NCI-H1092 treated with DMSO at 0.1 percent for 48 hours (cell line): Measurements from ENCODE around the gene RAD23B.
A peak's percentile ranks its signal among the peaks of the same experiment; 100 is the strongest.

Experiments
- DNase-seq: peaks from one replicate; lab custom pipeline; 2025; lab: John Stamatoyannopoulos, UW

The RAD23B gene

DNA sequence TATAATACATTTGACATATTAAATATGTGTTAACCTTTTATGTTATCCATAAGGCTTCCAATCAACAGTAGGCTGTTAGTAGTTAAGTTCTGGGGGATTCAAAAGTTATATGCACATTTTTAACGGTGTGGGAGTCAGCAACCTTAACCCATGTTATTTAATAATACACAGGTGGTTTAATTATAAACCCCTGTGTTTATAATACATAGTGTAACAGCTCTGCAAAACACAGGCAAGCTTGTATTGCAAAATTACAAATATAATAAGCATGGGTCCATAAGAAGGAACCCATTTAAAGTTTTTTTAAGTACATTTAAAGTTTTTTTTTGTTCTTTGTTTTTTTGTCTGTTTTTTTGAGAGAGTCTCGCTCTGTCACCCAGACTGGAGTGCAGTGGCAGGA is 14.5 kb upstream of the RAD23B start:
- no peak for DNase-seq

DNA sequence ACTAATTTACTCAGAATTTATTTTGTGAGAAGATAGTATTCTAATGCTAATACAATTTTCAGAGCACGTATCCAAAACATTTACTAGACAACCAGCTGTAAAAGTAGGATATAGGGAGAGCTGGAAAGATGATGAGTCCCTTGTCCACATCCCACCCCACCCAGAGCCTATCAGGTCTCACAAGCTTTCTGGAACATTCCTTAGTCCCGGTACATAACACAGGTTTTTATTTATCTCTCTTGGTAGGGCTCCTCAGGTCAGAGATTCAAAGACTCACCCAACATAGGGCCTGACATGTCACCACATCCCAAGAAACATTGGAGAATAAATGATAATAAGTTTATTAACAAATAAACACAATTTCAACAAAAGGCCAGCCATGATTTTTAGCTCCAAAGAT is 13.8 kb upstream of the RAD23B start:
- no peak for DNase-seq

DNA sequence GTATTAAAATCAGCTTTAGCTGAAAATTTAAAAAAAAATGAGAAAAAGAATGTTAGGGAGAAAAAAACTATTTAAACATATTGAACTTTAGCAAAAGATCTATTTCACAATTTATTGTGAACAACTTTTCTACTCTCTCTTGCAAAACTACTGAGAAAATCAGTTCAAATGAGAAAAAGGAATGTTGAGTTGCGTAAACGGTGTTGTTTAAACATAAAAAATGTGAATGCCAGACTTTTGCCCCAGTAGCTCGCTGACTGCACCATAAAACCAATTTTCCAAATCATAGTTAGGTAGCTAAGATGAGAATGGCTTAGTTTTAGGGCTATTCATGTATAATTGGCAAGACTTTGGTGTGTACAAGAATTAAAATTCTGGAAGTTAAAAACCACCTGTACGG is 13.4 kb upstream of the RAD23B start:
- no peak for DNase-seq

DNA sequence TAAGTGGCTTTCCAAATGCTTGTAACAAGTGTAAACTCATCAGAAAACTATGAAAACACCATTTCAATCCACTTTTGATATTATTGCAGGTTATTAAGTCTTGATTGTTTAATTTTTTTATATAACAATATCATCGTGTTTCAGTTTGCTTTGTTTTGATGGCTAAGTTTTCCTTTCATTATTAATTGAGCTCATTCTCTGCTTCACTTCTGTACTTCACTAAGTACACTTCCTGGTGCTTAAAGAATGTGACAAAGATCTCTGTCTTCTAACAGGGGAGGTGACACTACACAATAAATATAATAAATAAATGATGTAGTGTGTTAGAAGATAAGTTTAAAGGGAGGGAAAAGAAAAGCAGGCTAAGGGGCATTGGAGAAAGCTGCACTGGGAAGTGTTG is 13.0 kb upstream of the RAD23B start:
- no peak for DNase-seq

DNA sequence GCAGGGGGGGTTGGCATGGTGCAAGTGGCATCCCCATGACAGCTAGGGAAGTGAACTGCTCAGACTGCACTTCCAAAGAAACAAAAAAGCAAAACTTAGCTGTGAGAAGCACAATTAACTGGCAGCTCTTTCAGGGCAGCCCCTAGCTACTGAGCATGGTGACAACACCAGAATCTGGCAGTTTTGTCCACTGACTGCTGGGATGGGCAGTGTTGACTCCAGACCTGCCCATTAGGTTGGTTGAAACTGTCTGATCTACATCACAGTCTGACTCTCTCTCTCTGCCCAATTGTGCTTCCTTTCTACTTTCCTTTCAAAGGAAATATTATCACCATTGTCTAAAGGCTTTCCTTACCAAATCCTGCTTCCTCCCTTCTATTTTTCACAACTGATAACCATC is 12.5 kb upstream of the RAD23B start:
- no peak for DNase-seq

DNA sequence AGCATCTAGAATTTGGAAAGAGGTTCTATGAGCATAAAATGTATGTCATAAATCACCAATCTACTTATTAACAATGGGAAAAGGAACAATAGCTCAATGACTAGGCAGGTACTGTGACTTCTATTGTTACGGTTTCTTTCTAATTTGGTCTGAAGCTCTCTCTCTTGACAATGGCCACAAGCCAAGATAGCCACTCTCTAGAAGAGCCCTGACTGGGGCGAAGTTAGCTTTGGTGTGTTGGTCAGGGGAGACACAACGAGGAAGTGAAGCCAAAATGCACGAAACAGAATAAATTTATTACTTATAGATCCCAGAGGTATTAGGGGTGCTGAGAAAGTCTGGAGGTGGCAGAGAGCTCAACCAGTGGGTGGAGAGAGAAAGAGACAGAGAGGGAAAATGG is 9.4 kb upstream of the RAD23B start:
- no peak for DNase-seq

DNA sequence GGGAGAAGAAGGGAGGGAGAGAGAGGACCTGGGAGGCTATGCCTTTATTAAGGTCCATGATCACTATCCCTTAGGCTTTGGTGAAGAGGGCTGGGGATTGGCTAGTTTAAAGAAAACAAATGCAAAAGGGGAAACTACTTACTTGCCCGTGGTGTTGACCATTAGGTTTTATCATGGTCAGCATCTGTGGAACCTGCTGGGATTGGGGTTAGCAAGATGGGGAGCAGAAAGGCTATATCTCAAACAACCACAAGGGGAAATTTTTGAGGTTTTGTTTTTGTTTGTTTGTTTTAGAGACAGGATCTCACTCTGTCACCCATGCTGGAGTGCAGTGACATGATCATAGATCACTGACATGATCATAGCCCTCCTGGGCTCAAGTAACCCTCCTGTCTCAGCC is 9.0 kb upstream of the RAD23B start:
- no peak for DNase-seq

DNA sequence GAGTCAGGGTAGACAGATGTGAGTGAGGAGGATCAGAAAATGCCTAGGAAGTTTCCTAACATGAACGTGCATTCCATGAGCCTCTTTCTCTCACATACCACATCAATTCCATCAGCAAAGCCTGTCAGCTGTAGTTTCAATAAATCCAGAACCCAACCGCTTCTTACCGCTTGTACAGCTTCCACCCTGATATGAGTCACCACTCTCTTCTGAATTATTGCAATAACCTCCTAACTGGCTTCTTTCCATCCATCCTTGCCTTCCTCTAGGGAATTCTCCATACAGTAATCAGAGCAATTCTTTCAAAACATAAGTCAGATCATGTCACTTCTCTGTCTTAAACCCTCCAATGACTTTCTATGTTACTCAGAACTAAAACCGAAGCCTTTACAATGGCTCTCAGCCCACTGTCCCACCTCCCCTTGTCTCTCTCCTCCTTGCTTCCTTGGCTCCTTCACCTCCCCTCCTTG is 8.1 kb upstream of the RAD23B start:
- no peak for DNase-seq

DNA sequence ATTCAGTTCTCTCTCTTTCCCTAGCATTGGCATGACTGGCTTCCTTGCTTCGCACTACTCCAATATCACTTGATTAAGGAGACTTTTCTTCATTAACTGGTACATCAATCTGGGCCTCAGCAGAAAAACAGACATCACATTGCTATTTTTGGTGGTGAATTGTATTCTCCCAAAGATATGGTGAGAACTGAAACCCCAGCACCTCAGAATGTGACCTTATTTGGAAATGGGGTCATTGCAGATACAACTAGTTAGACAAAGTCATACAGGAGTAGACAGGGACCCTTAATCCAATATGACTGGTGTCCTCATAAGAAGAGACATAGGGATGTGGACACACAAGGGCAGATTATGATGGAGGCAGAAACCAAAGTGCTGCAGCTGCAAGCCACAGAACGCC is 7.5 kb upstream of the RAD23B start:
- DNase-seq = no peak

DNA sequence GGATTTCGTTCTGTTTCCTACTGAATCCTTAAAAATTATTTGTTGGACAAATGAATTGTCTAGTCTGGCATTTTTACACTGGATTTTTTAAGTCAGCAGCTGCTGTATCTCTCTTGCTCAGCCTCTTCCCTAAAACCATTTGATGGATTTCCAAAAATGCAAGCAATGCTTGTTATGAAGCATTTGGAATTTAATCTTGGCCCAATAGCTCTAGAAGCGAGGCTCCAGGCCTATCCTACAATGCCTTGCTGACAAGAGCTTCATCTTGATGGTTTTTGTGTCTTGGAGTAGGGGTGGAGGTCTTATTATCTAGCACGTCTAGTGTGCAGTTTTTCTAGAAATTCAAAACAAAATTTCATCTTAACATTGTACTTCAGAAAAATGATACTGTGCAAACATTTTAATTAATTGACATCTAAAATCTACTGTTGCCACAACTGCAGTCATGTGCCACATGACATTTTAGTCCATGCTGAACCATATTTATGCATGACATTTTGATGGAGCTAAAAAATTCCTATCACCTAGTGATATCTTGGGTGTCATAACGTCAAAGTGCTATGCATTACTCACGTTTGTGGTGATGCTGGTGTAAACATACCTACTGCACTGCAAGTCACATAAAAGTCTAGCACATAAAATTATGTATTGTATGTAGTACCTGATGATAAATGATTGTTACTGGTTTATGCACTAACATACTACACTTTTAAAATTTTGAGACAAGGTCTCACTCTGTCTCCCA is 5.9 kb upstream of the RAD23B start:
- DNase-seq = no peak

DNA sequence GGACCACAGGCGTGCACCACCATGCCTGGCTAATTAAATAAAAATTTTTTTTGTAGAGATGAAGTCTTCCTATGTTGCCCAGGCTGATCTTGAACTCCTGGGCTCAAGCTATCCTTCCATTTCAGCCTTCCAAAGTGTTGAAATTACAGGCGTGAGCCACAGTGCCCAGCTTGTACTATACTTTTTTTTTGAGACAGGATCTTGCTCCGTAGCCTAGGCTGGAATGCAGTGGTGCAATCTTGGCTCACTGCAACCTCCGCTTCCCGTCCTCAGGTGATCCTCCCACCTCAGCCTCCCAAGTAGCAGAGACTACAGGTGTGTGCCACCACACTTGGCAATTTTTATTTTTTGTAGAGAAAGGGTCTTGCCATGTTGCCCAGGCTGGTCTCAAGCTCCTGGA is 5.3 kb upstream of the RAD23B start:
- no peak for DNase-seq

DNA sequence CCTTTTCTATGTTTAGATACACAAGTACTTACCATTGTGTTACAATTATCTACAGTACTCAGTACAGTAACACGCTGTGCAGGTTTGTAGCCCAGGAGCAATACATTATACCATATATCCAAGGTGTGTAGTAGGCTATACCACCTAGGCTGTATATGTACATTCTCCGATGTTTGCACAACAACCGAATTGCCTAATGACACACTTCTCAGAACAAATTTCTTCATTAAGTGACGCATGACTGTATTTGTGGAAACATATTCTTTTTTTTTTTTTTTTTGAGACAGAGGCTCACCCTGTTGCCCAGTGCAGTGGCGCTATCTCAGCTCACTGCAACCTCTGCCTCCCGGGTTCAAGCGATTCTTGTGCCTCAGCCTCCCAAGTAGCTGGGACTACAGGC is 4.0 kb upstream of the RAD23B start:
- no peak for DNase-seq

DNA sequence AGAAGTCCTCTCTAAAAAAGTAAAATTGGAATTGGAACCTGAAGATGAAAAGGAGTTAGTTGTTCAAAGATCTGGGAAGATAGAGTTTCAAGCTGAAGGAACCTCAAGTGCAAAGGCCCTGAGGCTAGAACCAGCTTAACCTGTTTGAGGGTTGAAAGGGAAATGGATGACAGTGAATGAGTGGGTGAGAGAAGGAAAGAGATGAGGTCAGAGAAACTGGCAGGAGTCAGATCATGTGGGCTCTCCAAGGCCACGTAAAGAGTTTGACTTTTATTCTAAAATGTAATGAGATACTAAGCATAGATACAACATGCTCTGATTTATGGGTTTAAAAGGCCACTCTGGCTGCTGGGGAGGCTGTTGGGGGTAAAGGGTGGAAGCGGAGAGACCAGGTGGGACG is 2.5 kb upstream of the RAD23B start:
- no peak for DNase-seq

DNA sequence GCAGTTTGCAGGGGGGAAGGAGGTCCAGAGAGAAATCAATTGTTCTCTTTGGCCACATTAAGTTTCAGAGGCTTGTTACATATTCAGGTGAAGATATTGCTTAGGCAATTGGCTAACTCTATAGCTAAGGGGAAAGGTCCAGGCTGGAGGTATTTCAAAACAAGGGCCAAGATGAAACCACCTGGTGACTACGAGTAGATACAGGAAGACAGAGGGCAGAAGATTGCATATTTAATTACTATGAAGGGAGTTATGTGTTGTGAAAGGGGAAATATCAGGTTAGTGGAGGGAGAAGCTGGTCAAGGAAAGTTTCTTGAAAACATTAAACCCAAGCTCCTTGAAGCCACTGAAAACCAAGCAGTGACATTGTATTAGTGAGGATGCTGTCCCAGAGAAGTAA is 1.9 kb upstream of the RAD23B start:
- DNase-seq = no peak

DNA sequence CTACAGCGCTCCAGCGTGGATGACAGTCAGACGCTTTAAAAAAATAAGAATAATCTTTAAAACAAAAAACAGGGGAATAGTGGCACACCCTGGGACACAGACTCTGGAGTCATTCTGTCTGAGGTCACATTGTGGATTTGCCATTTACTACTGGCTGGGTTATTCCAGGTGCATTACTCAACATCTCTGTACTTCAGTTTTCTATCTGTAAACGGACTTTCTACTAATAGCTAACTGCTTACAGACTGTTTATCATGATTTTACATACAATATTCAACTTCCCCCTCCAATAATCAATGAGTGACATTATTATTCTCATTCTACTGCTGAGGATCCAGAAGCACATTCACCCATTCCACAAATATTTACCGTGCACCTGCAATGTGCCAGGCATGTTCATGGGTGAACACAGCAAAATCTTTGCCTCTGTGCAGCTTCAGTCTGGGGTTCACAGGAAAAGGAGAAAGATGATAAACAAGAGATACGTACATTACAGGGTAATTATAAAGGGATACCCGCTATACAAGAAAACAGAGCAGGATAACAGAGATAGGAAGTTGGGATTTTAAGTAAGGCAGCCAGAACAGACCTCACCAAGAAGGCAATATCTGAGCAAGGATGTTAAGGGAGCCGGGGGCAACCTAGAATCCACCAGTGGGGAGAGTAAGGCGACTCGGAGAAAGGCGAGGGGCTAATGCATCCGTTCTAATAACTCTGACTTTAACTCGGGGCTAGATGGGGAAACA is 984 bp upstream of the RAD23B start:
- DNase-seq = no peak

DNA sequence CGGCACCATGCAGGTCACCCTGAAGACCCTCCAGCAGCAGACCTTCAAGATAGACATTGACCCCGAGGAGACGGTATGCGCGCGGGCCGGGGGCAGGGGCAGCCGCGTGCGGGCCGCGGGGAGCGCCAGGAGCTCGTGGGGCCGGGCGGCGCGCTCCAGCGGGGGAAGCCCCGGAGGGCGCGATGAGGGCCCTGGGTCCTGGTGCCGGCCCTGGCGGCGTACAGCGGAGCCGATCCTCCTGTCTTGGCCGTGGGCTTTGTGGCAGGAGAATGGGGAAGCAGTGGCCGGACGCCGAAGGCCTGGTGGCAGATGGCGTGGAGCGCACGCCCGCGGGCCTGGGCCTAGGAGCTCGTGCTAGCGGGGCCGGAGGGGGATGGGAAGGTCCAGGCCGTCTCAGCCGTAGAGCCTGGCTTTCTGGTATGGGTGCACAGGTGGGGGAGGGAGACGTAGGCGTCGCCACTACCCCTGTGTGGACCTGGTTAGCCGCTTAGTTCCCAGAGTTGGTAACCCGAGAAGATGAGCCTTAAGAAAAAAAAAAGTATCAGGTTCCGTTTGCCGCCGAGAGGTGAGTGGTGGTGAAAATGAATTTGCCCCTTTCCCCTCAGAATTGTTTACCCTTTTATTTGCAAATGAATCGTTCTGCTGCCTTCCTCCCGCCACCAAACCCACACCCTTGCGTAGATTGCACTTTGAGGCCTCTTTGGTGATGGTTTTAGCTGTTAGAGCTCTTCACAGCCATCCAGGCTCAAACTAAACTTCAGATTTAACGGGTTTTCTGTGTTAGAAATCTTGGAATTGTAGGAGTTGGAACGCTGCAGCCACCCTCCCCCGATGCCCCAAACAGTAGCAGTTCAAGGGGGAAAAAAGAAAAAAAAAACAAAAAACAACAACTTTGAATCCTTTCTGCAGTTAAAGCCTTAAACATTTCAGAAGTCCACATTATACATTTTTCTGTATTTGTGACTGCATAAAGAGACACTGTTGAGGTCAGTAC is 841 bp downstream of the RAD23B start:
- peak; percentile 78 for DNase-seq

DNA sequence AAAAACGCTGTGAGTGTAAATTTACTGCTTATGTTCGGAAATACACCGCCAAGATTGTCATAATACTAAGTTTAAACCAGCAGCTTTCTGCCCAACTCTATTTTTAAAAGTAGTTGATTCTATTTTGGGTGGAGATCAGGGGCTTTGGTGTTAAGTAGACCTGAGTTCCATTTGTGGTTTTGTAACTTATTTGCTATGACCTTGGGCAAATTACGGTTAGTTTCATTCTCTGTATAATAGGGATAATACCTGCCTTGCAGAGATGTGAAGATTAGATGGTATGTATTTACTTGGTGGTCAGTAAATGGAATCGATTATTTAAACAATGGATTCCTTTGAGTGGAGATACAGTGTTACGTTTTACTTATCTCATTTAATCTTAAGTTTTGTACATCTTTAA is 1.6 kb downstream of the RAD23B start:
- DNase-seq = no peak

DNA sequence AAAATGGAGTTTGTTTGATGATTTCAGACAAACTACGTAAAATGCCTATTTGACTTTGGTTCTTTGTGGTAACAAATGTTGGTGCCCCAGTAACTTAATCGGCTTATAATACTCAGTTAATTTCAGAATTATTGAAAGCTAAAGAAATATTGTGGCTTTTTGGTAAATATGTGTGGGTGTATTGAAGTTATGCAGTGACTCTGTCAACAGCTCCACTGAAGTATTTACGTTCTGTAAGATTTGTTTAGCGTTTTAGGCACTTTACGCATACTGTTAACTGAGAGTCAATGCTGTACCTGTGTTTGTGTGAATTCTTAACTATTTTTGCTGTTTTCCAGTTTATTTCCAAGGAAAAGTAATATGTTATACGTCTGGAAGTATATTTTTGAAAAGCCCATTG is 2.2 kb downstream of the RAD23B start:
- no peak for DNase-seq

DNA sequence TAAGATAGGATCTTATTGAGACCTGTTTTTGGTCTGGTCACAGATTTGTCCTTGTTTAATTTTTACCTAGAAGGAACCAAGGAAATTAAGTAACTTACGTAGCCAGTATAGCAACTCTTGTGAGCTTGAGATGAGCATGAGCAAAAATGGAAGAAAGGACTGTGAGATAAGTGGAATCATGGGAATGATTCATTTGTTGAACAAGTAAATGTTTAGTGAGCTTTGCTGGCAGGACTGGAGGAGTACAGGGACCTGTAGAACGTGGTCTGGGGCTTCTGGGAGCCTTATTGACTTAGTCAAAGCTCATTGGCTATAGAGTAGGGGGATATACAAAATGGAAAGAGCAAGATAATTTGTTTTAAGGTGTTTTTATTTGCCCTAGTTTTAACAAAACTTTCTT is 3.0 kb downstream of the RAD23B start:
- DNase-seq = no peak

DNA sequence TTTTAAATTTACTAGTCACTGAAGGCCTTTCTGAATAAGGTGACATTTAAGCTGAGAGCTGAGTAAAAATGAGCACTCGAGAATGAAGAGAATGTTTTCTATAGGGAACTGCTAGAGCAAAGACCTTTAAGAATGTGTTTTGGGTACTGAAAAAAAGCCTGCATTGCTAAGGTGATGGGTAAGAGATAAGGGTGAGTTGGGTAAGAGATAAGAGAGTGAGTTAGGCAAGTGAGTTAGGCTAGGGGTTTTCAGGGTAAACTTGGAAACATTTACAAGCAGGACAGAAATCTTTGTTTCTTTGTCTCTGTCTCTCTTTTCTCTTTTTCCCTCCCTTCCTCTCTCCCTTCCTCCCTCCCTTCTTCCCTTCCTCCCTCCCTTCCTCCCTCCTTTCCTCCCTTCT is 5.6 kb downstream of the RAD23B start:
- DNase-seq = no peak

DNA sequence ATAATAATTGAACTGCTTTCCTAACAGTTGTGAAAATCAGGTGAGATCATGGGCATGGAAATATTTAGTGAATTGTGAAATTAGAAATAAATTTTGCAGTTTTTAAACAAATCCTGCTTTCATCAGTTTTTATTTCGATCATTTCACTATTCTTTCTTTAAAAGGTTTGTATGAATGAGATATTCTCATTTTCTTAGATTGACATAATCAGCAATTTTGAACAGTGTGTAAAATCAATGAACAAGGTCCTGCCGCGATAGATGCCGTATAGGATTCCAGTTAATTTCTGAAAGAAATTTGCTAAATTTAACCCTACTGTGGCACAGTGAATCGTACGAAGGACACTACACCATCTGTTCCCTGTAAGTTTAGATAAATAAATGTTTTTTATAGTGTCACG is 7.5 kb downstream of the RAD23B start:
- DNase-seq = no peak

DNA sequence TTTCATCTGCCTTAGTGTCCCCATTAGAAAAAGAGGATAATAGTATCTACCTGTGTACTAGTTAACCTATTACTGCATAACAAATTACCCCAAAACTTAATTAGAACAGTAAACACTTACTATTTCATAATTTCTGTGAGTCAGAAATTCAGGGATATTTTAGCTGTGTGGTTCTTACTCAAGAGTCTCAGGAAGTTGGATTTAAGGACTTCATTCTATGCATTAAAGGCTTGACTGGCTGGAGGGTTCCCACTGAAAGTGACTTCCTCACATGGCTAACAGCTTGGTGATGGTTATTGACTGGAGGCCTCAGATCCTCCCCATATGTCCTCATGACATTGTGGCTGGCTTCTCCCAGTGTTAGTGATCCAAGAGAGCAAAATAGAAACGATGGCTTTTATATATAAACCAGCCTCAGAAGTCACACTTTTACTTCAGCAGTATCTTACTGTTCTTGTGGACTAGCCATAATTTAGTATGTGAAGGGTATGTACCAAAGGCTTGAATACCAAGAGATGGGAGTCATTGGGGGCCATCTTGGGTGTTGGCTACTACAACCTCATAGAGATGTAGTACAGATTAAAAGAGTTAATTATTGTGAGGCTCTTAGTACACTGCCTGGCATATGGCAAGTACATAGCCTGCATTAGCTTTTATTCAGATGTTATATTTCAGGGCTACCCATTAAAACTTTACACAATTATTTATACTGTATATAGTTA is 9.9 kb downstream of the RAD23B start:
- DNase-seq = no peak
